Heart left ventricle (tissue), 13 donors: ENCODE measurements around the gene DCK.

Experiments
- POLR2A ChIP-seq, 2 donors: fragments of 450-650 bp; IDR thresholded peaks; one replicate each; pipeline ENCODE4 v1.6.1; 2017; ENCODE audit warnings: antibody characterized with exemption in 2 of 2, mild to moderate bottlenecking in 2 of 2, moderate library complexity in 2 of 2
- TF ChIP-seq, protein P1 (sequence below), 12 donors: fragments of 200-600 bp; sonication (generic) in 4 of 12; IDR thresholded peaks; one replicate each; pipeline versions ENCODE4 v1.5.0 to v1.8.0; 2018 to 2022; ENCODE audit warnings: antibody characterized with exemption in 12 of 12, mild to moderate bottlenecking in 5 of 12
- donor health status: ischemic (EF 13 %, LVEDD 7.1; RV severe dilation, severe dysfunction).
- donor health status: DM: no; HTN: yes; CAD: no.
- donor health status: DM: no; HTN: no; CAD: no.
- donor health status: ischemic (EF 25% LVEDD 6.9; RV normal size, moderate dysfunction).
- donor health status: ischemic (EF 25% LVEDD 5.7; RV mildly dilated, moderate dysfunction).
- donor health status: ischemic (EF 35%, LVEDD 5.7; RV mildly dilated, moderate dysfunction).
- donor health status: nonischemic (EF 11% LVEDD 7.7; RV severe dilation, severe dysfunction).
- donor health status: DM: yes; HTN: yes; CAD: no.
- donor health status: PGD.
- donor health status: ischemic (EF 29% LVEDD 5.4; RV normal size, mild dysfunction).
- donor health status: nonischemic (EF 23%, LVEDD 6.1; RV moderate dilation, normal function).

DNA sequence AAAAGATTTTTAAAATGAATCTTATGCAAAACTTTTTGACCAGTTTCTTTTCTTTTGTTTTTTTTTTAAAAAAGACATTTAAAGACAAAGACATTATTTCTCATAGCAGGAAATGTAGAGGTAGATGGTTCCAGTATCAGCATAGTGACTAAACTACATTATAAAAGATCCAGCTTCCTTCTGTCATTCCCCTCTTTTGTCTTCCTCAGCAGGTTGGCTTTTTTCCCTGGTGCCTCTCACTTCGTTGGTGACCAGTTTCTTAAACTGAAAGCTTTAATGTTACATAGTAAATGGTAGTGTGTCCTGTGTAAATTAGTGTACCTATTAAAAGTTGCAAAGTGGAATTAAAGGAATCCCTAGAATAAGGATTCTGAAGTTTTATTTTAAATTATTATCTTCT, 36.1 kb downstream of the DCK start:
- TF ChIP-seq, protein P1, sequence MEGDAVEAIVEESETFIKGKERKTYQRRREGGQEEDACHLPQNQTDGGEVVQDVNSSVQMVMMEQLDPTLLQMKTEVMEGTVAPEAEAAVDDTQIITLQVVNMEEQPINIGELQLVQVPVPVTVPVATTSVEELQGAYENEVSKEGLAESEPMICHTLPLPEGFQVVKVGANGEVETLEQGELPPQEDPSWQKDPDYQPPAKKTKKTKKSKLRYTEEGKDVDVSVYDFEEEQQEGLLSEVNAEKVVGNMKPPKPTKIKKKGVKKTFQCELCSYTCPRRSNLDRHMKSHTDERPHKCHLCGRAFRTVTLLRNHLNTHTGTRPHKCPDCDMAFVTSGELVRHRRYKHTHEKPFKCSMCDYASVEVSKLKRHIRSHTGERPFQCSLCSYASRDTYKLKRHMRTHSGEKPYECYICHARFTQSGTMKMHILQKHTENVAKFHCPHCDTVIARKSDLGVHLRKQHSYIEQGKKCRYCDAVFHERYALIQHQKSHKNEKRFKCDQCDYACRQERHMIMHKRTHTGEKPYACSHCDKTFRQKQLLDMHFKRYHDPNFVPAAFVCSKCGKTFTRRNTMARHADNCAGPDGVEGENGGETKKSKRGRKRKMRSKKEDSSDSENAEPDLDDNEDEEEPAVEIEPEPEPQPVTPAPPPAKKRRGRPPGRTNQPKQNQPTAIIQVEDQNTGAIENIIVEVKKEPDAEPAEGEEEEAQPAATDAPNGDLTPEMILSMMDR (IDR thresholded peaks at IDR 0.05): no peak
- TF ChIP-seq POLR2A (IDR thresholded peaks at IDR 0.05): no peak
